GM10266 (cell line): ENCODE data around the gene DCAF15.

Experiments
- DNase-seq: peaks from one replicate; pipeline ENCODE4 v3.0.0; 2012; ENCODE audit errors: extremely low spot score
- CTCF ChIP-seq: IDR thresholded peaks from 2 replicates; pipeline ENCODE4 v1.5.1; 2012; ENCODE audit warnings: mild to moderate bottlenecking, low read depth; ENCODE audit not compliant: control insufficient read depth, insufficient read depth; ENCODE audit errors: missing control alignments

DCAF15 gene

GRCh38 chr19:14006085-14006765 is 53.9 kb downstream of the DCAF15 start, which contains the start of gene RFX1:
Gene RFX1 (minus strand): TSS chr19:14006320. CDS start chr19:13993843, 12,477 bp downstream.
- no peak for TF ChIP-seq CTCF
- peak; percentile 94 for DNase-seq

DNA sequence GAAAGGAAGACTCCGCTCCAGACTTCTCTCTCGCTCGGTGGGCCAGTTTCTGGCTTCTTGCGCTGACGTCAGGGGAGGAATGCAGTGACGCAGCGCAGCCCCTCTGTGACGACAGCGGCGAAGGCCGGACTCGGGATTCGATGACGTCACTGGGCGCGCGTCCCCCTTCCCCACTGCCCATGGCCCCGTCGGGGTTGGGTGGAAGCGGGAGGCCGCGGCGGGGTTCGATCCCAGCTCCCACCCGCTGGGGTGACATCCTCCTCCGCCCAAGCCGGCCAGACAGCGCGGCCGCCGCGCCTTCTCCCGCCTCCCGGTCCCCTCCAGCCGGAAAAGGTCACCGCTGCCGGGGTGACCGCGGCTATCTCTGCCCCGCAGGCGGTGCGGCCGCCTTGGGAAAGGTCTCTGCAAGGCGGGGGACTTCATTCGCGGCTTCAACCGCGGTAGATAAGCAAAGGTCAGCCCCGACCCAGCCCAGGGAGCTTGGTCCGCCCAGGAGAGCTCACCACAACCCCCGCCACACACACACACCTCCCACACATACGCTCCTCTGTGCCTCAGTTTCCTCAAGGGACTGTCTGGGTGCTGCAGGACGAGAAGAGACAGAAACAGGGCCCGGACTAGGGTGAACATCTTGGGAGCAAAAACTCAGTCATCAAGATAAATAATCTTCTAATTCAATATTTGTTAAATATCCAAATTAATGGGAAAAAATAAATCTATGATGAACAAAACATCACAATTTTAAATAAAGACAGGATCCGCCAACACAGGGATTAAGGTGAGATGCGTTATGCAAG is 54.7 kb downstream of the DCAF15 start:
- no peak for DNase-seq

More for the DNA sequence above, 54.7 kb downstream of the DCAF15 start:
- no peak for TF ChIP-seq CTCF
